Astrocyte of the spinal cord (primary cell): ENCODE measurements around the gene MCF2L2.
A peak's percentile ranks its signal among the peaks of the same experiment; 100 is the strongest.

Experiments
- DNase-seq: peaks from one replicate; pipeline ENCODE4 v3.0.0; 2011; ENCODE audit warnings: low read depth, low spot score
- H3K4me3 ChIP-seq: 2 replicates; pipeline ENCODE4 v1.5.1; 2011; ENCODE audit warnings: low read depth, mild to moderate bottlenecking, low read length, moderate library complexity
- CTCF ChIP-seq: IDR thresholded peaks from 2 replicates; pipeline ENCODE4 v1.5.1; 2012; ENCODE audit warnings: low read depth, mild to moderate bottlenecking, low read length, inconsistent platforms
- in situ Hi-C: cut with HindIII; loops from 2 replicates; pipeline ENCODE4 v1.10.0; 2017; ENCODE audit warnings: low sequenced_read_pairs

The MCF2L2 gene

DNA sequence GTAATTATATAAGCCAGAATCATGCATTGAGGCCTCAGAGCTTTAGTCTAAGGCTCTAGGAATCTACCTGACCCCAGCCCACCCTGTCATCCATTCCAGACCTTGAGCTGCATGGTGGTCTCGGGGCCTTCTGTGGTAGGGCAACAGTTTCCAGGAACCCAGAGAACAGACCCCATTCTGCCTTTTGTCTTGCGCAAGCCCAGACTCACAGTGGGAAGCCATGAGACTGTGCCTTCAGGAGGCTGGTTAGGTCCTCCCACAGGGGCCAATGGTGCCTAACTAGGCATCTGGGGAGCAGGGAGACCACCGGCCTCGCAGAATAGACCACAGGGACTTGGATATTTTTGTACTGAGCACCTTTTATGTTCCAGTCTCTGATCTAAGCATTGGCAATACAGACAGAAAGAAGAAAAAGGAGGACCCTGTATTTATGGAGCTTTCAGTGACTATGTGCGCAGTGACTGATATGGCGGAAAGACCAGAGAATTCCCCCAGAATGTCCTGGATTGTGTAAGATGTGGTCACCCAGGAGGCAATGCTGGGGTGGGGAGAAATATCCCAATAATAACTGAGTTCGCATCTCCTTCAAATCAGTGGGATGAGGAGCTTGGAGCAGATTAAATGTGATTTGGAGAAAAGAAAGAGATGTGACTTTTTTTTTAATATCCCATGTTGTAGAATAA, 40.1 kb downstream of the MCF2L2 start:
- no peak for DNase-seq
- no peak overlapping the region for H3K4me3 ChIP-seq
- no peak for TF ChIP-seq CTCF
- in situ Hi-C loops: no loop called here

DNA sequence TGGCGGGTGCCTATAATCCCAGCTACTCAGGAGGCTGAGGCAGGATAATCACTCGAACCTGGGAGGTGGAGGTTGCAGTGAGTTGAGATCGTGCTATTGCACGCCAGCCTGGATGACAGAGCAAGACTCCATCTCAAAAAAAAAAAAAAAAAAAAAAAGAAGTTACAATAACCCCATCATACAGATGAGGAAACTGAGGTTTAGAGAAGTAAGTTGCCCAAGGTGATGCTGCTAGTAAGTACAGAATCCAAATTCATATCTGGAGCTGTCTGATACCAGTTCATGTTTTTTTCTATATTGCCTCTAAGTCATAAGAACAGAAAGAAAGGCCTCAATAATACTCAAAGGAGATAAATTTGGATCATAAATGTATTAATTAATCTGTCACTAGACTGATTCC, 40.6 kb downstream of the MCF2L2 start:
- in situ Hi-C loops: no loop called here
- H3K4me3 ChIP-seq: no peak overlapping the region
- DNase-seq: no peak
- no peak for TF ChIP-seq CTCF

- TF ChIP-seq CTCF: no peak
- DNase-seq: no peak
- no peak overlapping the region for H3K4me3 ChIP-seq
- in situ Hi-C loops: no loop called here
Observed at GRCh38 chr3:183386651-183387050, 41.8 kb downstream of the MCF2L2 start.

DNA sequence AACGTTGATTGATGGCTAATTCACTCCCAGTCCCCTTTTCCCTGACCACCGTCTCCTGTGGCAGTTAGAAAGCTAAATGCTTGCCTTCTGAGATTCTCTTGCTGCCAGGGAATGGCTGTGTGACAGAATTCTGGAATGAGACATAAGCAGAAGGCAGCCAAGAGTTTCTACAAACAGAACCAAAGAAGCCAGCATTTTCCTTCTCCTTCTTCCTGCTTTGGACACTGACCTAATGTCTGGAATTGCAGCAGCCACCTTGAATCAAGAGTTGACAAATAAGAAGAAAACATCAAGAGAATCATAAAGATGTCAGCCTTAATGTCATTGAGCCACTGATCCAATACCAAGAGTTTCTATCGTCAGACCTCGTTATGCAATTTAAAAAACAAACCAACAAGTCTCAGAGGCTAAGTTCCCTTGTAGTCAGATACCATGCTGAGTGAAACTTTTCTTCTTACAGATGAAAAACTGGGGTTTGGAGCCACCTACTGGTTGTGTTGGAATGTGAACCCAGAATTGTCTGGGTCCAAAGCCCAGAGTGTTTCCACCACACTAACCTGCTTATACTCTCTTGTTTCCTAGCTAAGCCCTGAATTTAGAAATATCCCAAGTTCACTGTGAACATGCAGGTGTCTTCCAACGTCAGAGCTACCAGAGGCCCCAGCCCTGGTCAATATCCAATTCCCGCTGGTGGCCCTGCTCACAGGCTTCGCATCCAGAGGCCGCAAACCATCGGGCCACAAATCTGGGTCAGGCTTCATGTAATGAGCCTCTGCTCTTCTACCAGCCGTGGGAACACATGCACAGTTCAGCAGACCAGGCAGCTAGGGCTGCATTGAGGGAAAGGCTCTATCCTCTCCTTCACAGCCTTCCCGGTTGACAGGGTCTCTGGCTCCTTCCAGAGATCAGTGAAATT, 42.5 kb downstream of the MCF2L2 start:
- TF ChIP-seq CTCF: peak; percentile 67
- H3K4me3 ChIP-seq: no peak overlapping the region
- peak; percentile 78 for DNase-seq
- in situ Hi-C loops: no loop called here

- in situ Hi-C loops: no loop called here
- DNase-seq: no peak
- no peak for TF ChIP-seq CTCF
- H3K4me3 ChIP-seq: no peak overlapping the region
Observed at GRCh38 chr3:183381673-183382072, 46.7 kb downstream of the MCF2L2 start.

DNA sequence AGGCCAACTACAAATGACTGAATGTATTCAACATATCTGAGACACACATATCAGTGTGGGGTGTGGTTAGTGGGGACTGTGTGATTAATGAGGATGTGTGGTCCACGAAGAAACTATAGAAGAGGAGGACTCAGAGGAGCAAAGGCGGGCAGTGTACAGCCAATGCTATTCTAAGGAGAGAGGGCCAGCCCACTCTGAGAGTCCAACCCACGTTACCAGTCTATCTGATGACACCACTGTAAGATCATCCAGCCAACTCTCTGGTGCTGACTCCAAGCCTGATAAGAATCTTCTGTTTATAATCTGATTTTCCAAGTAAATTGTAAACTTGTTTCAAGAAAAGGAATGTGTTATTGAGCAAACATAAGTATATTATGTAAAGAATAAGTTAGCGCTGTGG, 47.2 kb downstream of the MCF2L2 start:
- TF ChIP-seq CTCF: no peak
- H3K4me3 ChIP-seq: no peak overlapping the region
- in situ Hi-C loops: no loop called here
- DNase-seq: peak; percentile 48
